Stimulated activated CD8-positive, alpha-beta memory T cell treated with anti-CD3 and anti-CD28 coated beads, Interleukin-15, amount 100 ng/mL, for 1 hour (primary cell): ENCODE data around the gene SNRNP70.

Experiments used
- DNase-seq: peaks from one replicate; pipeline ENCODE4 v3.0.0-alpha.2; 2020; ENCODE audit warnings: low read depth

Gene SNRNP70

DNA sequence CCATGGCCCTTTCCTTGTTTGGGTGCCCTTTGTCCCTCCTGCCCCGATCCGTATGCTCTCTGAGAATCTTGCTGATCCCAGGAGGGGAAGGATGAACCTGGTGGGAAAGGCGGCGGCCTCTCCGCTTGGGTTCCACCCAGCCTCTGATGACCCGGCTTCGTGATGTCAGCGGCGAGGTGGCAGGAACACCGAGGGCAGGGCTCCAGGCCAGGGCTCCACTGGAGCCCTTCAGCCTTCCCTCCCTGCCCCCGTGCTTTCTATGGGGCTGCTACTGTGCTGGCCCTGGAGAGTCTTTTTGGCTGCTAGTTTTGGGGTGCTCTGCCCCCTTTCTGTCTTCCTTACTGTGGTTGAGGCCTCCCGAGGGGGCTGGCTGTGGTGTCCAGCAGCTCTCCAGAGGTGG is 17.1 kb downstream of the SNRNP70 start:
- no peak for DNase-seq

DNA sequence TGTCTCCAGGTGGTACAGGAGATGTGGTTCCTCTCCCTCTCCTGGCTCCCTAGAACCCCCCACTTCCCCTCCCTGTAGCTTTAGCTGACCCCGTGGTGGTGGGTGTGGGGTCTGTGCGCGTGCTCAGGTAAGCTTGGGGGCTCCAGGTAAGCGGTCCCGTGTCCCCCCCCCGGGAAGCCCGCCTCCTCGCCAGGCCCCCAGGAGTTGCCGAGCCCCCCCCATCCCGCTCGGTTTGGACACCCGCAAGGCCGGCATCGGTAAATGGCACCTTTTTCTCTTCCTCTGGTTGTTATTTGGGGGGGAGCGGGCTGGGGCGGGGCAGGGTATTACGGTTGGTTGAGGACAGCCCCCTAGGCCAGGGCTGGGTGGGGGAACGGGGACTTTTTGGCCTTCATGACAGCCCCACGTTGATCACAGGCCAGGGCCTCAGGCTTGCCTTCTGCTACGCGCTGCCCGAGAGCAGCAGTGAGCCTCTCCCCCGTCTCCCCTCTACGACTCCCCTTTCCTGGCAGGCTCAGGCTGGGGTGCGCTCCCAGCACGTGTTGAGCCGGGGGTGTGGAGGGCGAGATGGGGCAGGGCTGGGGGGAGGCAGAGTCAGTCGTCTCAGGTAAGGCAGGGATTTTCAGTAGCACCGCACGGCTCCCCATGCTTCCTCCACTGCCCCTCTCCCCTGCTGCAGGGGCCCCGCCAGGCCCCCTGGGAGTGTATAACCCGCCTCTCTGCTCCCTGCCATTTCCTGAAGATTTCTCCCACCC is 18.3 kb downstream of the SNRNP70 start:
- DNase-seq = no peak

DNA sequence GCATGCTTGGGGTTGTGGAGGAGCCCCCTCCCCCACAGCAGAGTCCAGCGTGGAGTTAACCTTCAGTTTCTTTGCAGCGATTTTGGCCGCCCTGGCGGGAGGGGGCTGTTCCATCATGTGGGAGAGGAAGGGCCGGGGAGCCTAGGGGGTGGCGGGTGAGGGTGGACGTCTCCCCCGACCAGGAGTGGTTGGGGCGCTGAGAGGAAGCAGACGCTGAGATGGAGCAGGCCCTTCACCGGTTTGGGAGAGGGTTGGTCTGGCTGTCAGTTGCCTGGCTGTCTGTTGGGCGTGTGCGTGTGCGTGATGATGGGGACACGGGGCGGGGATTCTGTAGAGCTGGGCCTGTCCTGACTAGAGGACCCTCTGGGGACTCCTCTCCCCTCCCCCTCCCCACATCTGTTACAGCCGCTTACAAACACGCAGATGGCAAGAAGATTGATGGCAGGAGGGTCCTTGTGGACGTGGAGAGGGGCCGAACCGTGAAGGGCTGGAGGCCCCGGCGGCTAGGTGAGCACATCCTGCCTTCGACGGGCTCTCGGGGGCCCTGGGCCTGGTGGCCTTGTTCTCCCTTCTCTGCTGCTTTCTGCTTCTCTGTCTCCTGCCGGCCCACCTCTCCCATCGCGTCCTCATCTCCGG is 19.1 kb downstream of the SNRNP70 start:
- DNase-seq = no peak

DNA sequence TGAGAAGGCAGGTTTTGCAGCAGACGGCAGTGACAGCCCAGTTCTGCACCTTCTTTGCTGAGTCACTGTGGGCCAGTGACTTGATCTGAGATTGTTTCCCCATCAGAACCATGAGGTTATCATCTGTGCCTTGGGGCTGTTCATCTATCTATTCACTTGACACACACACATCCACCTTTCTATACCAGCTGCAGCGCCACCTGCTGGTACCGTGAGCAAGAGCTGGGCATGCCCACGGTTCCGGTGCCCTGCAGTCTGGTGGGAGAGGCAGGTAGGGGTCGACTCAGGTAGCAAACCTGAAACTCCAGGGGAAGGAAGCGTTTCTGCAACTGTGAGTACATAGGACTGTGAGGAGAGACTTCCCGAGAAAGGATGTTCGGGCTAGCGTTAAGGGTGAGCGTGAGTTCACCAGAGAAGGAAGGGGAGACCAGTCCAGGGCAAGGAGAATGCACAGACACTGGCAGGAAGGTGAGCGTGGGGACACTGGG is 21.4 kb downstream of the SNRNP70 start:
- peak; percentile 55 for DNase-seq

DNA sequence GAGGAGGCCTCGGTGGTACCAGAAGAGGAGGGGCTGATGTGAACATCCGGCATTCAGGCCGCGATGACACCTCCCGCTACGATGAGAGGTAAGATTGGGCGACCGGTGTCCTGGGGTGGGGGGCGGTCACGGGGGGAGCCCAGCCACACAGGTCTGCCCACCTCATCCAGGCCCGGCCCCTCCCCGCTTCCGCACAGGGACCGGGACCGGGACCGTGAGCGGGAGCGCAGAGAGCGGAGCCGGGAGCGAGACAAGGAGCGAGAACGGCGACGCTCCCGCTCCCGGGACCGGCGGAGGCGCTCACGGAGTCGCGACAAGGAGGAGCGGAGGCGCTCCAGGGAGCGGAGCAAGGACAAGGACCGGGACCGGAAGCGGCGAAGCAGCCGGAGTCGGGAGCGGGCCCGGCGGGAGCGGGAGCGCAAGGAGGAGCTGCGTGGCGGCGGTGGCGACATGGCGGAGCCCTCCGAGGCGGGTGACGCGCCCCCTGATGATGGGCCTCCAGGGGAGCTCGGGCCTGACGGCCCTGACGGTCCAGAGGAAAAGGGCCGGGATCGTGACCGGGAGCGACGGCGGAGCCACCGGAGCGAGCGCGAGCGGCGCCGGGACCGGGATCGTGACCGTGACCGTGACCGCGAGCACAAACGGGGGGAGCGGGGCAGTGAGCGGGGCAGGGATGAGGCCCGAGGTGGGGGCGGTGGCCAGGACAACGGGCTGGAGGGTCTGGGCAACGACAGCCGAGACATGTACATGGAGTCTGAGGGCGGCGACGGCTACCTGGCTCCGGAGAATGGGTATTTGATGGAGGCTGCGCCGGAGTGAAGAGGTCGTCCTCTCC is 22.6 kb downstream of the SNRNP70 start:
- DNase-seq = no peak

DNA sequence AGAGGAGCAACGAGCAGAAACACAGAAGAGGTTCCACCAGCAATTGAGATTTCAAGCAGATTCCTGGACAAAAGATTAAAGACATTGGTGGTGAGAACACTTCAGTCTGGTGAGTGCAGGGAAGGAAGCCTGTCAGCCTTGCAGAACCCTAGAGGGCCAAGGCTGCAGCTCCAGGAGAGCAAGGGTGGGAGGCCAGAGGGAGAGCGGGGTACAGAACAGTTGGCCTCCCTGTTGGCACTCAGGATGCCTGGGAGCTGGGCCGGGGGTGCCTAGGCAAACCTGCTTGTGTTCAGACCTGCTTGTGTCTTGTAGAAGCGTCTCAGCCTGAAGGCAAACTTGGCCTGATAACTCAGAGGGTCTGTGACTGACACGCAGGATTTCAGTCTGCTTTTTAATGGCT is 23.8 kb downstream of the SNRNP70 start:
- DNase-seq = no peak

DNA sequence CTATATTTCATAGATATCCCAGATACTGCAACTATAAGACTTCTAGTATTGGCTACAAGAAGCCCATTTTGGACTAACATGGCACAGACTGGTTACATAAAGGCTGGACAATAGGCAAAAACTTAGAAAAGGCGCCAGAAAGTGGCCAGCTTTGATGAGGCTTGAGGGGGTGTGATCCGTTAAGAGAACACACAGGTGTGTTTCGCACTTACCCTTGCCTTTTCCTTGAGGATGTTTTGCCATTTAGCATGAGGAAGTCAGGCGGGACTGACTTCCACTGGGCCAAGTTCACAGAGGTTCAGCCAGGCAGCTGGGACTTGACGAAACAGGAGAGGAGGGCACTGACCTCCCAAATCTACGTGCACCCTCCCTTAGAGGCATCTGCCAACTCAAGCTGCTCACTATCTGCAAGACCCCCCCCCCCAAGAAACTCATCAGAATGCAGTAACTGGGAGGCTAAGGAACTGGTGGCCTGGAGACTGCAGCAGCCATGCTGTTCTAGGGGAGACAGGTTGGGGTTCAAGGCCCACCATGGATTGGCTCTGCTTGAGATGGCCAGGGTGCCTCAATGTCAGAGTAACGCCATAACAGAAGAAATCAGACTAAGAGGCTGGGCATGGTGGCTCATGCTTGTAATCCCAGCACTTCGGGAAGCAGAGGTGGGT is 24.4 kb downstream of the SNRNP70 start:
- no peak for DNase-seq

DNA sequence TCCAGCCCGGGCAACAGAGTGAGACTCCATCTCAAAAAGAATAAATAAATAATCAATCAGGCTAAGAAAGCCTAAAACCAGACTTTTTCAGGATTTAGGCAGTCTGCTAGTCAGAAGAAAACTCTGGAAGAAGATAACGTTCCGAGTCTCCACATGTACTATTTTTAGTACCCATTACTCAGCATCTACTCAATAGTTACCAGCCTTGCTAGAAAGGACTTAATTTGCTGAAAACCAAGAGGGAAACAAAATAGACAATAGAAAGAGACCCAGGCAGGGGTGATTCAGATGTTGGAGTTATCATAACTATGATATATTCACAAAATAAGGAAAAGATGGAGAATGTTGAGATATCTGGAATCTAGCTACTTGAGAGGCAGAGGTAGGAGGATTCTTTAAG is 25.3 kb downstream of the SNRNP70 start:
- no peak for DNase-seq

DNA sequence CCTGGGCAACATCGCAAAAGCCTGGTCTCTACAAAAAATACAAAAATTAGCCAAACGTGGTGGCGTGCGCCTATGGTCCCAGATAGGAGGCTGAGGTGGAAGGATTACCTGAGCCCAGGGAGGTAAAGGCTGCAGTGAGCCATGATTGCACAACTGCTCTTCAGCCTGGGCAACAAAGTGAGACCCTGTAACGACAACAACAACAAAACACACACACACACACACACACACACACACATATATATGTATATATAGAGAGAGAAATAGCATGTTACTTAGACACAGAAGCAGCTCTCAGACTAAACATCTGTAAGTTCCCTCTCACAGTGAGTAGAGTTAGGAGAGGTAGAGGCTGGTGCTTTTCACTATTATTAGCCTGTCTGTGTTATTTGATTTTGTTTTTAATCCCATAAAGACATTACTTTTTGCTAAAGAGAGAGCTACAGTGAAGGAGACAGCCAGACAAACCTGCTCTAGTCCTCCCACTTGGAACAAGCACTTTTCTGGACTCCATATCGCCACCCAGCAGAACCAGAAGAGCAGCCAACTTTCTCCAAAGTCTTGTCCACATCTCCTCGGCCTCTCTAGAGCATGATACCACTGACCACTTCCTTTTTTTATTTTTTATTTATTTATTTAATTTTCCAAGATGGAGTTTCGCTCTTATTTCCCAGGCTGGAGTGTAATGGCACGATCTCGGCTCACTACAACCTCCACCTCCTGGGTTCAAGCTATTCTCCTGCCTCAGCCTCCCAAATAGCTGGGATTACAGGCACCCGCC is 26.2 kb downstream of the SNRNP70 start:
- DNase-seq = no peak

DNA sequence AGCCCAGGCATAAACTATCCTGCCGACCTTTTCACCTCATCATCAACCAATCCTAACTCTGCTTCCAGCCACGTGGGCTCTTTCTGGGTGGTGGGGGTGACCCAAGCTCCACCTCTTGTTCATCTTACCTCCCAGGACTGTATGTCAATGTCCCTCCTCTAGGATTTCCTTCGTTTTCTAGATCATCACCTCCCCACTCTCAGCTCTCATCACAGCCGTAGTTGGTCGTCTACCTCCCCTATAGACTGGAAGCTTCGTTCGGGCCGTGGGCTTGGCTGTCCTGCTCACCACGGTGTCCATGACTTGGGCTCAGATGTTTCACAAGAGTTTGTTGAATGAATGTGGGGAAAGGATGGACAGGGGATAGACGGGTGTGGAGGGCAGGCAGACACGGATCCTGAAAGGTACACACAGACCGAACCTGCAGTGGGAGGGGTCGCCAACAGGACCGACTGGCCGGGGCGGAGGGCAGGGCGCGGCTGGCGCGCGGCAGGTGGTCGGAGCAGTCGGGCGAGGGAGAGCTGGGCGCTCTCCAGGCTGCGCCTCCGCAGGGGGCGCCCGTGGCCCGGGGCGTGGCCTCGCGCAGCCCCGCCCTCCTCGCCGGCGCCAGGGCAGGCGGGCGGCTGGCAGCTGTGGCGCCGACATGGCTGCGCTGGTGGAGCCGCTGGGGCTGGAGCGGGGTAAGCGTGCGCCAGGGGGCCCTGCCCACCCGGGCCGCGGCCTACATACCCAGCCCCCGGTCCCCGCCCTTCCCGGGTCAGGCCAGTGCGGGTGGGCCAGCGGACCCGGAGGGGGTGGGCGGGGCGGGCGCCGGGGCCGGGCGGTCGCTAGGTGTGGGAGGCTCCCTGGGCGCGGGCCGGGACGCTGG is 28.7 kb downstream of the SNRNP70 start, which contains the start of gene LIN7B:
LIN7B (plus strand) TSS at position 609 of the 868 bp plus-strand sequence; CDS start at position 644, 35 bp downstream.
- DNase-seq = no peak

DNA sequence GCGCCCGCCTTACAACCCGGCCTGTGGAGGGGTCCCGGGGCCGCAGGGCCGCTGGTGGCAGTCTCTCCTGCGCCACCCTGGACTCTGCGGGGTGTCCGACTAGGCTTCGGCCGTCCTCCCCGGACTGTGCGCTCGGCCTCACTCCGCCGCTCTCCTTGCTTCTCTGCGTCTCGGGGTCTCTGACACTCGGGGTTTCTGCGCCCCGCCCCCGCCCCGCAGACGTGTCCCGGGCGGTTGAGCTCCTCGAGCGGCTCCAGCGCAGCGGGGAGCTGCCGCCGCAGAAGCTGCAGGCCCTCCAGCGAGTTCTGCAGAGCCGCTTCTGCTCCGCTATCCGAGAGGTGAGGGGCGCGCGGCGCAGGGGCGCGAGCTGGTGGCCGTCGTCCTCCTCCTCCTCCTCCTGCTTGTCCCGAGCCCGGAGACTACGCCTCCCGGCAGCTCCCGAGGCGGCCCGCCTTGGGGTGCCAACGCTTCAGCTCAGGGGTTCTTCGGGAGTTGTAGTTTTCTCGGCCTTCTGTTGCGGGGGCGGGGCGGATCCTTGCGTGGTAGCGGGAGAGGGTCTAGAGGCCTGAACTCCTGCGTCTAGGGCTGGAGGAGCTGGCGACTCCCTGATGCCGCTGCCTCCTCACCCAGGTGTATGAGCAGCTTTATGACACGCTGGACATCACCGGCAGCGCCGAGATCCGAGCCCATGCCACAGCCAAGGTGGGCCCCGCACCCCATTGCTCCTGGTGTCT is 29.5 kb downstream of the SNRNP70 start:
- DNase-seq = no peak

DNA sequence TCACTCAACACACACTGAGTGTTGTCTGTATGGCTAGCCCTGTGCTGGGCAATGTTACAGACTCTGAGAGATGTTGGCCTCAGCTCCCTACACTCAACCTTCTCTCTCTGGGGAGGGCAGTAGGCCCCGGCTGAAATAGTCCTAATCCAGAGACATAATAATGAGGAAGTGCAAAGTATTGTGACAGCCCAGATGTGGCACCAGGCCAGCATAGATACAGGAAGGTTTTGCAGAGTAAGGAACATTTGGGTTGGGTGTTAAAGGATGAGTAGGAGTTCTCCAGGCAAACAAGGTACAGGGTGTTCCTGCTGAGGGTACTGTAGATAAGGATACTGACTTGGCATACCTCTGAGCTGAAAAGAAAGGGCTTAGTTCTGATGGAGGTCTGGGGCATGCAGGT is 31.3 kb downstream of the SNRNP70 start:
- DNase-seq = no peak

DNA sequence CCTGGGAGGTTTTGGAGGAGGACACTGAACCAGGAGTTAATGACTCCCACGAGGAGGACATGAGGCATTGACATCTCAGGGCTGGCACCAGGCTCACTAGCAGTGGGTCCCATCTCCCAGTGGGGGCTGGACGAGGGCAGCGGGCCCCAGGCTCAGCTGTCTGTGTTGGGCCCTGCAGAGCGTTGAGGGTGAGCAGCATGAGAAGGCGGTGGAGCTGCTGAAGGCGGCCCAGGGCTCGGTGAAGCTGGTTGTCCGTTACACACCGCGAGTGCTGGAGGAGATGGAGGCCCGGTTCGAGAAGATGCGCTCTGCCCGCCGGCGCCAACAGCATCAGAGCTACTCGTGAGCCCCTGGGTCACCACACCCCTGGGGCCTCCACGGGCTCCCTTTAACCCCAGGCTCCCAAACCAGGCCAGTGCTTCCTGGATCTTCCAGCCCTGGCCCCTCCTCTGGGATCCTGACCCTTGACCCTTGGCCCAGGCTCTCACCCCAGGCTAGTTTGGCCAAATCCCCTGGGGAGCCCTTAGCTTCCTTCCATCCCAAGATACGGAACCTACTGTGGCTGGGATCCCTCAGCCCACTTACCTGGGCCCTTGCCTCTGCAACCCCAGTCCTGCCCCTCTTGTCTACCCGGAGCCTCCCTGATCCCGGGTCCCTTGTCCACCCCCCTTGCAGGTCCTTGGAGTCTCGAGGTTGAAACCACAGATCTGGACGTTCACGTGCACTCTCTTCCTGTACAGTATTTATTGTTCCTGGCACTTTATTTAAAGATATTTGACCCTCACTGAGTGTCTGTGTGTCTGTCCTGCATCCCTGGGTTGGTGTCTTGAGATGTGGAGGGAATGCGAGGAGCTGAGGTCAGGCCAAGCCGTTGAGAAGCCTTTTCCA is 32.7 kb downstream of the SNRNP70 start:
- no peak for DNase-seq

DNA sequence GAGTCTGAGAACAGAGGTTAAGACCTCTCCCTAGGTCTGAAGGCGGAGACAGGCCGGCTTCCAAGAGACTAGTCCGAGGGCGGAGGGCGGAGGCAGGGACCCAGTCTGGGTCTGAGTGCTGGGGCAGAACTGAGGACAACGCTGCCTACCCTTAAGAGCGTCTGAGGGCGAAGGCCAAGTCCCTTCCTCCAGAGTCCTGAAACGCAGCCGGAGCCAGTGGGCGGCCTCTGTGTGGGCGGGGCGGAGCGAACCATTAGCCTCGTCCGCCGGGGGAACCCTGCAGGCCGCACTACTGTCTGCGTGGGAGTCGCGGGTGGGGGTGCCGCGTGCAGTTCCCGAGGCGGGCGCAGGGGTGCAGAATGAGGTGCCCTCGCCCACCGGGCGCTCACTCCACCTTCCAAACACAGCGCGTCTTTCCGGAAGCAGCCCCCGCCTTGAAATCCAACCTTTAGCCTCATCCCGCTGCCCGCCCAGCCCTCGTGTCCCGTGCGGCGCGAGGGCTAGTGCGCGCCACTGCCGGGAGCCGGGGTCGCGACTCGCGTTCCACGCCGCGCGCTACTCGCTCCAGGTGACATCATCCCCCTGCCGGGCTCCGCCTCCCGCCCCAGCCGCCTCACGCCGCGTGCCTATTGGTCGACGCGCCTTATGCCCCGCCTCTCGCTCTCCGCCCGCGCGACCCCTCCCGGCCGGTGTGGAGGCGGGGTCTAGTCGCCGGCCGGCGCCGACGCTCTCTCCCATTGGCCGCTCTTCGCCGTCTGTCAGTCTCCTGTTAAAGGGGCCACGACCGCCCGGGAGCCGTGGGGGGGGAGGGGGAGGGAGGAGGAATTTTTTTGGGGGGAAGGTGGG is 33.5 kb downstream of the SNRNP70 start, which contains the start of gene C19orf73:
C19orf73 (minus strand) TSS at position 579 of the 846 bp plus-strand sequence; CDS start at position 458, 121 bp downstream.
- DNase-seq = peak; percentile 91

DNA sequence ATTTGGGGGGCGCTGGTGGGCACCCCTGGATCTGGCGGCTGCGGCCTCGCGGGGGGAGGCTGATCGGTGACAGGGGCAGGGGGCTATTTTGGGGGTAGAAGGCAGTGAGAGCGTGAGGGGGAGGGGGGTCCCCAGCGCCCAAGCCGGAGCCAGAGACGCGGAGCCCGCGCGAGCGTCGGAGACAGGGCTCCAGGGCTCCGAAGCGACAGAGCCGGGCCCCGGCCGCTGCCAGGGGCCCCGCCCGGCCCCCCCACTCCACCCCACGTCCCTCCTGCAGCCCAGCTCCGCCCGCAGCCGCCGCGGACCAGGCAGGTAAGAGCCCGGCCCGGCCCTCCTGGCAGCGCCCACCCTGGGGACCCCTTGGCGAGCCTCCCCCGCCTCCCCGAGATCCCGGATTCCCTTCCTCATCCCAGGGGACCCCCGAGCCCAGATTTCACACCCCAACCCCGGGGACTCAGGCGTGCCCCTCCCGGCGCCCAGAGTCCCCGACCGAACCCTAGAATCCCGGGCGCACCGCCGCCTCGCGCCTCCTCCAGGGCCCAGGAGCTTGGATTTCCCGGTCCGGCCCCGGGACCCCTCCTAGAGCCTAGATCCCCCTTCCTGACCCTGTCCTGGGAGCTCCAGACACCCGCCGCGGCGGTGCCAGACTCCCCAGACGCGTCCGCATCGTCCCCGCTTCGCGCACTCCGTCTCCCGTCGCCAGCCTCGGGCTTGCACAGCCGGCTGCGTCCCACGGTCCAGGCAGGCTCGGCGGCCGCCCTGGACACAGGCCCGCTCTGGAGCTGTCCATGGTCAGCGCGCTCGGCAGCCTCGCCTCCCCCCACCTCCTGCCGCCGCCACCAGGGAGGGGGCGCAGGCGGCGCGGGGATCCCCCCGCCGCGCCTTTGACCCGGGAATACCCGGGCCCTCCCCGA is 34.4 kb downstream of the SNRNP70 start, which contains the start of gene PPFIA3:
PPFIA3 (plus strand) TSS at position 134 of the 914 bp plus-strand sequence. CDS start 8,330 bp downstream, outside the sequence.
- no peak for DNase-seq

DNA sequence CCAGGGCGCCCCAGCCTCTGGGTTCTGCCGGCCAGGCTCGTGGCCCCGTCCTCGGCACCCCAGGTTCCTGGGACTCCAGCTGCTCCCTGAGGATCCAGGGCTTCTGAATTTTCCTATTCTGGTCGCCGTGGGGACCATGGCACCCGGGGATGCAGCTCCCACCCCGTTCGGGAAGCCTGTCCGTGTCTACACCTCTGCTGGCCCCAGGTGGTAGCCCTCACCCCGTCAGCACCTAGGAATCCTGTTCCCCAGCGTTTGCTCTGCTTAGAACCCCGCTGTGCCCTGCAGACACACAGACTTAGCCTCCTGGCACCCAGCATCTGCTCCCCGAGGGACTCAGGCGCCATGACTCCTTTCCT is 35.1 kb downstream of the SNRNP70 start:
- no peak for DNase-seq
